ENCODE data around the gene CTRB1.

CTRB1 gene

GRCh38 chr16:75218256-75219076, at the start of gene CTRB1:
Gene CTRB1 (plus strand): TSS chr16:75218988. CDS start chr16:75219008, 20 bp downstream.
- DNase-seq (ENCODE audit: low spot score): peak; percentile 8

GRCh38 chr16:75169899-75170405, 48.8 kb upstream of the CTRB1 start:
- DNase-seq (ENCODE audit: low spot score): no peak

DNA sequence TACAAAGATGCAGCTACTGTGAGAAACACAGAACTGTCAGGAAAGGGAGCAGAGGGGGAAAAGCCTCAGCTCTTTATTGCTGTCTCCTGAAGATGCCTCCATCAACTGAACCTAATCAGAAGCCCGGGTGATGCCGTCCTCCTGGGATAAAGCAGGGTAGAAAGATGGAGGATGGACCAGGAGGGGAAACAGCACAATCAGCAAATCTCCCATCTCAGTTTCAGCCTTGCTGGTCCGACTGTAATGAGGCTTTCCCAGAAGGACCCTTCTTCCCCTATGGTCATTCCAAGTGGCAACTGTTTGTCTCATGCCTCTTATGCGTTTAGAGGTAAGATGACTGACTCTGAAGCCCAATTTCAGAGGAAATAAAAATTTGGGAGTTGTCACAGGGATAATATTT, 46.2 kb upstream of the CTRB1 start:
- no peak for DNase-seq (ENCODE audit: low spot score)

- DNase-seq (ENCODE audit: low spot score): no peak
Measured at GRCh38 chr16:75175074-75175473, 43.7 kb upstream of the CTRB1 start.

GRCh38 chr16:75176926-75177325, 41.9 kb upstream of the CTRB1 start:
- DNase-seq (ENCODE audit: low spot score): no peak

DNA sequence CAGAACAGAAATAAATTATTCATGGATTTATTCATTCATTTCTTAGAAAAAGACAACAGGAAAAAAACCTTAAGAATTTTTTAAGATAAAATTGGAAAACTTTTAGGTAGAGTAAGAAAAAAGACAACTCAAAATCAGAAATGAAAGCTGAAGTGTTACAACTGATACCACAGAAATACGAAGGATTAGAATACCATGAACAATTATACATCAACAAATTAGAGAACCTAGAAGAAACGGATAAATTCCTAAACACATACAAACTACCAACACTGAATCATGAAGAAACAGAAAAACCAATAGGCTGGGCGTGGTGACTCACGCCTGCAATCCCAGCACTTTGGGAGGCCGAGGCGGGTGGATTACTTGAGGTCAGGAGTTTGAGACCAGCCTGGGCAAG, 39.6 kb upstream of the CTRB1 start:
- no peak for DNase-seq (ENCODE audit: low spot score)

- no peak for DNase-seq (ENCODE audit: low spot score)
Measured at GRCh38 chr16:75181630-75182029, 37.2 kb upstream of the CTRB1 start.

DNA sequence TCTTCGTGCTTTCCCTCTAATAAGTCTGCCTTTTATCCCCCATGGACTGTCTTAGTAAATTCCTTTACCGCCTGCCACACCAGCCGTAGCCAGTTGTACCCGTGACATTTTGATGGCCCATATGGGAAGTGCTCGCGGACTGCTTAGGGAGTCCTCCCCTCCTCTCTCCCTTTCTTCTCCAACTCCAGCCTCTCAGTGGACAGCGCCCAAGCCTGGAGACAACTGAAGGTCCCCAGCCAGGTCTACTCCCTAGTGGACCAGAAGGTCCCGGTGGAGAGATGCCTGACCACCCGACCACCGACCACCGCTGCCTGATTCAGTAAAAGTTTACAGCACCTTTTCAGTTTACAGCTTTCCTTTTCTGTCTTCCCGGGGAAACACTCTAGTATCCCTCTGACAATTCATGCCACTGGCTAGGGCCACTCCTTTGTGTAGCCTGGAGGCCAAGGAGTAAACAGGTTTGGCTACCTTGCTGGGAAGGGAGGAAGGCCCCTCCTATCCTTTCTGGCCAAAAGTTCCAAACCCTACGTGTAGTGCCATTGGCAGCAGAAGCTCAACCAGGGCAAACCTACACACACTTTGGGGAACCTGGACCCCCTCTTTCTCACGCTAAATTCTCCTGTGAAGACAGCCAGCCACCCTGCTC, 29.8 kb upstream of the CTRB1 start:
- DNase-seq (ENCODE audit: low spot score): no peak

DNA sequence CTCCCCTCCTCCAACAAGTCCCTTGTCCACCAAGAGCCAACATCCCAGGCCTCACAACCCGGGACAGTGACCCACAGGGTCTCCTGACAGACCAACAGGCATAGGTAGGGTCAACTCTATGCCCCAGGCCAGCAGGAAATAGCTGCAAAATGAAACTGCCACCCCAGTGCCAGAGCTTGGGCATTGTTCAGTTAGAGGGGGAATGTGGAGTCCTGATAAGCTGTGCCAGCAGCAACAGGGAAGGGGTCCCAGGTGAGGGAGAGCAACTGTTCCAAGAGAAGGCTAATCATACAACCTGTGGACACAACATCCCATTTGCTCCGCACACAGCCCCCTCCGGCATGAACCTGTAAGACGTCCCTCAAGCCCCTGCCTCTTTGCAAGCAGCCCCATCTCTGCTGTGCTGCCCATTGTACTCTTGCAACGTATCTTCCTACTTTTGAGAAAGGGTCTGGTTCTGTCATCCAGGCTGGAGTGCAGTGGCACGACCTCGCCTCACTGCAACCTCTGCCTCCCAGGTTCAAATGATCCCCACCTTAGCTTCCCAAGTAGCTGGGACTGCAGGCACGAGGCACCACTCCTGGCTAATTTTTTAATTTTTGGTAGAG, 29.0 kb upstream of the CTRB1 start:
- no peak for DNase-seq (ENCODE audit: low spot score)

- no peak for DNase-seq (ENCODE audit: low spot score)
Measured at GRCh38 chr16:75192606-75193264, 26.1 kb upstream of the CTRB1 start.

DNA sequence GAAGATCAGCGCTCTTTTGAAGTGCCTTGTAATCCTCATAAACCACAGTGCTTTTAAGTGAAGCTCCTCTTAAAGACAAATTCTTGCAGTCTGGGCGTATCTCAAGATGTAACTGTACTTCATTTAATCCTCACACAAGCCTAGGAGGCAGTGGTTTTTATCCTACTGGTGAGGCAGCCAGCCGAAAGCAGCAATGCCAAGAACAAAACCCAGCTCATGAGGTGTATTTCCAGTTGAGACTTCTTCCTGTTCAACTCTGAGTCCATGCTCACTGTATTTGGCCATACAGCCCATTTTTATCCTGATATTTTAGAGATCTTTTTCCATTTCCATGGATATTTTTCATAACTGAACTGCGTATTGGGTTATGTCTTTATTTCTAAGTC, 25.5 kb upstream of the CTRB1 start:
- no peak for DNase-seq (ENCODE audit: low spot score)

DNA sequence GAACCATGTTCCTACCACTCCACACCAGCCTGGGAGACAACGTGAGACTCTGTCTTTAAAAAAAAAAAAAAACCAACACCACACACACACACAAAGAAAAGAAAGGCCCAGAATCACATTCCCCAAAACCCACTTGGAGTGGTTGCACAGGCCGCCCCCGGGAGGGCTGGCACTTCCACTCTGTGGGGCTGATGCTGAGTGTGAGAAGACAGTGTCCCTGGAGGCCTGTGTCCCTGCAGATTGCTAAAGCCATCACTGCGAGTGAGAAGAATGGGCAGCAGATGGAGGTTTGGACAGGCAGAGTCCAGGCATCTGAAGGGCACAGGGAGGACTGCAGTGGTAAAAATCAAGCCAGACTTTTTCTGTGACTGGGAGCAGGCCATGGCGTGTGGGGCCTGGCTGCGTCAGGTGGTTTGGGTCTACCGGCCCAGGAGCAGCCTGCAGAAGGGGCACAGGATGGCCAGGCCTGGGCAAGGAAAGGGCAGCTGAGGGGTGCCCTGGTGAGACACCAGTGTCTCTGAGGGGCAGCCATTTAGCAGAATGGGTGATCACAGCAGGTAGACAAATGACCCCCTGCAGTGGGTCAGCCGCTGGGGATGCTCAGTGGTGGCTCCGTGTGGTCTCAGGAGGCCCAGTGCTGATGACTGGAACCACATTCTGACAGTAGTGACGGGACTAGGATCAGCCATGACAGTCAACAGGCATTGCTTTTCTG, 24.9 kb upstream of the CTRB1 start:
- no peak for DNase-seq (ENCODE audit: low spot score)

- DNase-seq (ENCODE audit: low spot score): no peak
Measured at GRCh38 chr16:75195811-75196790, 22.7 kb upstream of the CTRB1 start.

DNA sequence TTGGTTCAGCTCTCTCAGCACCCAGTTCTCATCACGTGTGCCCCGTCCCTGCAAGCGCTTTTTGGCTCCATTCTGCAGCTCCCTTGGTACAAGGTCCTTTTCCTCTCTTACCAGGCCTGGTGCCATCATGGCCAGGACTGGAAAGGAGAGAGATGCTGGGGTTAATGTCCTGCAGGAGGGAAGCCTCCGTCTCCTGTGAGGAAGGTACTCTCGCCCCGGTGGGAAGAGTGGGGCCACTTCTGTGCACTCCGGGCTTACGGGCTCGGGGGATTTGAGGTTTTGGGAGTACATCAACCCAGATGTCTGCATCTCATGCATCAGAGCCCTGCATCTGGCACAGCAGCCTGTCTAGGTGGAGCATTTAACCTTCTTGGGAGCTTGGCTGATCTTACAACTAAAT, 22.0 kb upstream of the CTRB1 start:
- no peak for DNase-seq (ENCODE audit: low spot score)

DNA sequence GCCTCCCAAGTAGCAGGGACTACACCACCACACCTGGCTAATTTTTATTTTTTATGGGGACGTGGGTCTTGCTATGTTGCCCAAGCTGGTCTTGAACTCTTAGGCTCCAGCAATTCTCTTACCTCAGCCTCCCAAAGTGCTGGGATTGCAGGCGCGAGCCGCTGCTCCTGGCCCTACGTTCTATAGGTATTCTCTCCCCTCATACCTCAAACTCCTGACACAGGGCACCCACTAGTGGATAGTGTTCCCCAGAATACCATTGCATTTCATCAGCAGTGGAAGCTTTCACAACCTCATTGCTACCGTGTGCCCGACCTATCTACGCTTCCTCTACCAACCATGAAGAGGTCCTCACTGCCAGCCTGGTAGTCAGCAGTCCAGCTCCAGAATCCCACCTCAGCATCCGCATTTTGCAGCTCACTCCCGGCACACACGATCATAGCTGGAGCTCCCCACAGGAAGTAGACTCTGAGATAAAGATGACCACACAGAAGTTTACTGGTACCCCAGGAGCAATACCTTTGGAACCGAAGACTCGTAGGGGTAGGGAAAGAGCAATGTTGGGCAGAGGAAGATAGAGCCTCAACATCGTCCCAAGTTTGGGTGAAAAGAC, 21.2 kb upstream of the CTRB1 start:
- DNase-seq (ENCODE audit: low spot score): no peak

DNA sequence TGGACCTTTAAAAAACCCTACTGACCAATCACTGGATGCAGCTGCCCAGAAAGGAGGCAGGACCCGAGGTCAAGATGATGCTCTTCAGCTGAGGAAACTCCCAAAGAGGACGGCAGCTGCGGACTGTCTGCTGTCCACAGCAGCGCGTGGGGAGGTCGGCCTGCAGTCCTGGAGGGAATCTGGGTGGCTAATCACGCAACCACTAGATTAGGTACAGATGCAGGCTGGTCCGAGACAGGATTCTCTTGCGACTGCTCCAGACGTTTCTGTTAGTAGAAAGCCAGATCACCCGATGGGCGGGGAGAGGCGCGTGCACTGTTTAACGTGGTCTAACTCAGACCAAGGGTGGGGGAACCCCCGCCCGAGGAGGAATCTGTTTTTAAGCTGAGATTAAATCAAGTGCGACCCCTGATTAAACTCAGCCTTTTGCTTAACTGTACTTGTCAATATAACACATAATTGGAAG, 20.6 kb upstream of the CTRB1 start:
- DNase-seq (ENCODE audit: low spot score): no peak

DNA sequence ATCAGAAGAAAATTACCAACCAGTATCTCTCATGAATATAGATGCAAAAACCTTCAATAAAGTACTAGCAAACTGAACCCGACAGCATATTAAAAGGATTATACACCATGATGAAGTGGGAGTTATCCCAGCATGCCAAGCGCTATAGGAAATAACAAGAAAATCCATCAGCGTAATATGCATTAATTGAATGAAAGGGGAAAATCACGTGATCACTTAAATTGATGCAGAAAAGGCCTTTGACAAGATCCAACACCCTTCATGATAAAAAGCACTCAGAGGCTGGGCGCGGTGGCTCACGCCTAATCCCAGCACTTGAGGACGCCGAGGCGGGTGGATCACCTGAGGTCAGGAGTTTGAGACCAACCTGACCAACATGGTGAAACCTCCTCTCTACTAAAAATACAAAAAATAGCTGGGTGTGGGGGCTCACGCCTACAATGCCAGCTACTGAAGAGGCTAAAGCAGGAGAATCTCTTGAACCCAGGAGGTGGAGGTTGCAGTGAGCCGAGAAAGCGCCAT, 16.7 kb upstream of the CTRB1 start:
- DNase-seq (ENCODE audit: low spot score): no peak

DNA sequence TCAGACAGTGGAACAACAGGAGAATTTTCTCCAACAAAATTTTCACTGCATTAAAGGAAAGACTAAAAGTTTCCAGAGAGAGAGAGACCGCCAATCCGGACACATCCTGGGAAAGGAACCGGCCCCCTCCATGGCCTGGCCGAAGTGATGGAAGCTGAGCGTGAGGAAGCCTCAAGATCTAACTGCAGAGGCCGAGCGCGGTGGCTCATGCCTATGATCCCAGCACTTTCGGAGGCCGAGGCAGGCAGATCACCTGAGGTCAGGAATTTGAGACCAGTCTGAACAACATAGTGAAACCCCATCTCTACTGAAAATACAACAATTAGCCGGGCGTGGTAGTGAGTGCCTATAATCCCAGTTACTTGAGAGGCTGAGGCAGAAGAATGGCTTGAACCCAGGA, 15.7 kb upstream of the CTRB1 start:
- no peak for DNase-seq (ENCODE audit: low spot score)

GRCh38 chr16:75203667-75204409, 14.9 kb upstream of the CTRB1 start:
- DNase-seq (ENCODE audit: low spot score): no peak

All from D341Med (cell line).